Measurements from ENCODE around the gene LOXHD1.

LOXHD1 gene

GRCh38 chr18:46554406-46555080, 102.5 kb downstream of the LOXHD1 start:
- H3K27me3 ChIP-seq (replicated peaks in 2 of 5; ENCODE audit: control insufficient read depth in 4 of 5, insufficient read depth in 5 of 5, low read length in 4 of 5) = no peaks in the 10 kb centered on the region
- 89% methylated on average over 1 of the region's 2 CpGs for WGBS (ENCODE audit: insufficient coverage)
- no peaks in the 10 kb centered on the region for H3K36me3 ChIP-seq (ENCODE audit: control insufficient read depth in 4 of 4, insufficient read depth in 4 of 4, low read length in 3 of 4)
- H3K4me3 ChIP-seq (ENCODE audit: control insufficient read depth in 1 of 7, extremely low read depth in 1 of 7, insufficient read depth in 4 of 7, low read depth in 2 of 7, low read length in 6 of 7) = no peak overlapping the region
- H3K27ac ChIP-seq (ENCODE audit: insufficient read depth in 1 of 2, low read depth in 1 of 2, low read length in 2 of 2, poor library complexity in 1 of 2, severe bottlenecking in 2 of 2) = no peak overlapping the region
- POLR2A ChIA-PET = no interaction called here
- DNase-seq = no peak
- CTCF ChIA-PET = interaction anchor here (1.4 to 5.5 kb wide), 4 partner anchors 13 to 105 kb away, joined by 3 to 75 read pairs (median 18); partner anchors contain the start of gene LOXHD1
- H3K4me1 ChIP-seq (ENCODE audit: control extremely low read depth in 1 of 4, control insufficient read depth in 4 of 4, insufficient read depth in 4 of 4, low read length in 3 of 4) = no peaks in the 10 kb centered on the region
- H3K9me3 ChIP-seq (ENCODE audit: control extremely low read depth in 1 of 5, control insufficient read depth in 4 of 5, insufficient read depth in 2 of 5, low read depth in 1 of 5, low read length in 4 of 5) = no peaks in the 10 kb centered on the region

DNA sequence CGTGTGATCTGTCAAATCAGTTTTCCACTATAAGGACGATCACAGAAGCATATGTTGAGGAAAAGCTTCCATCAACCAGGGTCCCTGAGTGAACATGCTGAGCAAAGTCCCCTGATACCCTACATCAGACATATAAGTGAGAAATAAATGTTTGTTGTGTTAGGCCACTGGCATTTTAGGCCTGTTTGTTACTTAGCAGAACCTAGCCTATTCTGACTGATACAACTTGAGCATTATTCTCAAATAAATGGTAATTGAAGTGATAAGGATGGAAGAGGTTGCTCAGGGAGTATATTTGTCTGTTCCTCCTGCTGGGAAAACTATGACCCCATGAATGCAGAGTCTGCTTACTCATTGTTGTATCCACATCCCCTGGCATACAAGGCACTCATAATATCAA, 106.4 kb downstream of the LOXHD1 start:
- no CpG with 5 or more reads among the region's 2 CpGs for WGBS (ENCODE audit: insufficient coverage)
- no peaks in the 10 kb centered on the region for H3K4me1 ChIP-seq (ENCODE audit: control extremely low read depth in 1 of 4, control insufficient read depth in 4 of 4, insufficient read depth in 4 of 4, low read length in 3 of 4)
- H3K9me3 ChIP-seq (ENCODE audit: control extremely low read depth in 1 of 5, control insufficient read depth in 4 of 5, insufficient read depth in 2 of 5, low read depth in 1 of 5, low read length in 4 of 5) = no peaks in the 10 kb centered on the region
- no peak overlapping the region for H3K27ac ChIP-seq (ENCODE audit: insufficient read depth in 1 of 2, low read depth in 1 of 2, low read length in 2 of 2, poor library complexity in 1 of 2, severe bottlenecking in 2 of 2)
- ChIA-PET POLR2A (no interaction called here), CTCF (no interaction called here)
- no peaks in the 10 kb centered on the region for H3K36me3 ChIP-seq (ENCODE audit: control insufficient read depth in 4 of 4, insufficient read depth in 4 of 4, low read length in 3 of 4)
- peaks cover 0 to 6% (median 2%) of the 10 kb centered on the region in 5 experiments for H3K27me3 ChIP-seq (replicated peaks in 2 of 5; ENCODE audit: control insufficient read depth in 4 of 5, insufficient read depth in 5 of 5, low read length in 4 of 5)
- no peak for DNase-seq
- no peak overlapping the region for H3K4me3 ChIP-seq (ENCODE audit: control insufficient read depth in 1 of 7, extremely low read depth in 1 of 7, insufficient read depth in 4 of 7, low read depth in 2 of 7, low read length in 6 of 7)

DNA sequence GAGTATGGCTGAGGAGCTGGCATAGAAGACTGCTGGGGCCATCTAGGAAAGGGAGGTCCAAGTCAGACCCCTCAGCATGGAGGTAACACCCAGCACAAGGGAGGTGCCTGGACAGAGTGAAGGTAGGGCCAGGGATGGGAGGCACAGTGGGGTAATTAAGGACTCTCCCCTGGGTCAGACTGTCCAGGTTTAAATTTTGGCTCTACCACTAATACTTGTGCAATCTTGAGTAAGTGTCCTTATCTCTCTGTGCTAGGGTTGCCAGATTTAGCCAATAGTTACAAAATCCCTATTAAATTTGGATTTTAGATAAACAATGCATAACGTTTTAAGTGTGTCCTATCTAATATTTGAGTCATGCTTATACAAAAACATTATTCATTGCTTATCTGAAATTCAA, 109.5 kb downstream of the LOXHD1 start:
- POLR2A ChIA-PET = no interaction called here
- DNase-seq = no peak
- CTCF ChIA-PET = no interaction called here
- H3K27me3 ChIP-seq (replicated peaks in 2 of 5; ENCODE audit: control insufficient read depth in 4 of 5, insufficient read depth in 5 of 5, low read length in 4 of 5) = peaks cover 0 to 6% (median 2%) of the 10 kb centered on the region in 5 experiments
- H3K4me3 ChIP-seq (ENCODE audit: control insufficient read depth in 1 of 7, extremely low read depth in 1 of 7, insufficient read depth in 4 of 7, low read depth in 2 of 7, low read length in 6 of 7) = no peak overlapping the region
- no peak overlapping the region for H3K27ac ChIP-seq (ENCODE audit: insufficient read depth in 1 of 2, low read depth in 1 of 2, low read length in 2 of 2, poor library complexity in 1 of 2, severe bottlenecking in 2 of 2)
- H3K36me3 ChIP-seq (ENCODE audit: control insufficient read depth in 4 of 4, insufficient read depth in 4 of 4, low read length in 3 of 4) = no peaks in the 10 kb centered on the region
- no peaks in the 10 kb centered on the region for H3K9me3 ChIP-seq (ENCODE audit: control extremely low read depth in 1 of 5, control insufficient read depth in 4 of 5, insufficient read depth in 2 of 5, low read depth in 1 of 5, low read length in 4 of 5)
- no CpG with 5 or more reads among the region's 1 CpG for WGBS (ENCODE audit: insufficient coverage)
- H3K4me1 ChIP-seq (ENCODE audit: control extremely low read depth in 1 of 4, control insufficient read depth in 4 of 4, insufficient read depth in 4 of 4, low read length in 3 of 4) = no peaks in the 10 kb centered on the region

- H3K27me3 ChIP-seq (replicated peaks in 2 of 5; ENCODE audit: control insufficient read depth in 4 of 5, insufficient read depth in 5 of 5, low read length in 4 of 5) = peaks cover 0 to 7% (median 2%) of the 10 kb centered on the region in 5 experiments
Measured at GRCh38 chr18:46546111-46546640, 110.8 kb downstream of the LOXHD1 start.

GRCh38 chr18:46542545-46542944, 114.5 kb downstream of the LOXHD1 start:
- no peaks in the 10 kb centered on the region for H3K9me3 ChIP-seq (ENCODE audit: control extremely low read depth in 1 of 5, control insufficient read depth in 4 of 5, insufficient read depth in 2 of 5, low read depth in 1 of 5, low read length in 4 of 5)
- H3K36me3 ChIP-seq (ENCODE audit: control insufficient read depth in 4 of 4, insufficient read depth in 4 of 4, low read length in 3 of 4) = no peaks in the 10 kb centered on the region
- no peak for DNase-seq
- H3K4me3 ChIP-seq (ENCODE audit: control insufficient read depth in 1 of 7, extremely low read depth in 1 of 7, insufficient read depth in 4 of 7, low read depth in 2 of 7, low read length in 6 of 7) = no peak overlapping the region
- 86% methylated on average over 4 of the region's 5 CpGs for WGBS (ENCODE audit: insufficient coverage)
- CTCF ChIA-PET = no interaction called here
- no peaks in the 10 kb centered on the region for H3K4me1 ChIP-seq (ENCODE audit: control extremely low read depth in 1 of 4, control insufficient read depth in 4 of 4, insufficient read depth in 4 of 4, low read length in 3 of 4)
- peaks cover 0 to 3% (median 2%) of the 10 kb centered on the region in 5 experiments for H3K27me3 ChIP-seq (replicated peaks in 2 of 5; ENCODE audit: control insufficient read depth in 4 of 5, insufficient read depth in 5 of 5, low read length in 4 of 5)
- no peak overlapping the region for H3K27ac ChIP-seq (ENCODE audit: insufficient read depth in 1 of 2, low read depth in 1 of 2, low read length in 2 of 2, poor library complexity in 1 of 2, severe bottlenecking in 2 of 2)
- POLR2A ChIA-PET = no interaction called here

More at GRCh38 chr18:46546111-46546640, 110.8 kb downstream of the LOXHD1 start:
- no peaks in the 10 kb centered on the region for H3K9me3 ChIP-seq (ENCODE audit: control extremely low read depth in 1 of 5, control insufficient read depth in 4 of 5, insufficient read depth in 2 of 5, low read depth in 1 of 5, low read length in 4 of 5)
- no peak for DNase-seq
- no peak overlapping the region for H3K27ac ChIP-seq (ENCODE audit: insufficient read depth in 1 of 2, low read depth in 1 of 2, low read length in 2 of 2, poor library complexity in 1 of 2, severe bottlenecking in 2 of 2)
- no peaks in the 10 kb centered on the region for H3K4me1 ChIP-seq (ENCODE audit: control extremely low read depth in 1 of 4, control insufficient read depth in 4 of 4, insufficient read depth in 4 of 4, low read length in 3 of 4)
- CTCF ChIA-PET = no interaction called here
- no peak overlapping the region for H3K4me3 ChIP-seq (ENCODE audit: control insufficient read depth in 1 of 7, extremely low read depth in 1 of 7, insufficient read depth in 4 of 7, low read depth in 2 of 7, low read length in 6 of 7)
- POLR2A ChIA-PET = no interaction called here
- H3K36me3 ChIP-seq (ENCODE audit: control insufficient read depth in 4 of 4, insufficient read depth in 4 of 4, low read length in 3 of 4) = no peaks in the 10 kb centered on the region

GRCh38 chr18:46541626-46542189, 115.3 kb downstream of the LOXHD1 start:
- Histone ChIP-seq H3K4me1 (ENCODE audit: control extremely low read depth in 1 of 4, control insufficient read depth in 4 of 4, insufficient read depth in 4 of 4, low read length in 3 of 4) (no peaks in the 10 kb centered on the region), H3K4me3 (ENCODE audit: control insufficient read depth in 1 of 7, extremely low read depth in 1 of 7, insufficient read depth in 4 of 7, low read depth in 2 of 7, low read length in 6 of 7) (no peak overlapping the region), H3K36me3 (ENCODE audit: control insufficient read depth in 4 of 4, insufficient read depth in 4 of 4, low read length in 3 of 4) (no peaks in the 10 kb centered on the region), H3K27me3 (replicated peaks in 2 of 5; ENCODE audit: control insufficient read depth in 4 of 5, insufficient read depth in 5 of 5, low read length in 4 of 5) (peaks cover 0 to 4% (median 0%) of the 10 kb centered on the region in 5 experiments), H3K9me3 (ENCODE audit: control extremely low read depth in 1 of 5, control insufficient read depth in 4 of 5, insufficient read depth in 2 of 5, low read depth in 1 of 5, low read length in 4 of 5) (no peaks in the 10 kb centered on the region), H3K27ac (ENCODE audit: insufficient read depth in 1 of 2, low read depth in 1 of 2, low read length in 2 of 2, poor library complexity in 1 of 2, severe bottlenecking in 2 of 2) (no peak overlapping the region)
- WGBS (ENCODE audit: insufficient coverage) = 82% methylated on average over 3 of the region's 7 CpGs
- ChIA-PET CTCF (no interaction called here), POLR2A (no interaction called here)
- no peak for DNase-seq

- CTCF ChIA-PET = no interaction called here
- no peaks in the 10 kb centered on the region for H3K36me3 ChIP-seq (ENCODE audit: control insufficient read depth in 4 of 4, insufficient read depth in 4 of 4, low read length in 3 of 4)
- H3K4me1 ChIP-seq (ENCODE audit: control extremely low read depth in 1 of 4, control insufficient read depth in 4 of 4, insufficient read depth in 4 of 4, low read length in 3 of 4) = no peaks in the 10 kb centered on the region
- no peak overlapping the region for H3K27ac ChIP-seq (ENCODE audit: insufficient read depth in 1 of 2, low read depth in 1 of 2, low read length in 2 of 2, poor library complexity in 1 of 2, severe bottlenecking in 2 of 2)
- DNase-seq = no peak
- peaks cover 0 to 4% (median 0%) of the 10 kb centered on the region in 5 experiments for H3K27me3 ChIP-seq (replicated peaks in 2 of 5; ENCODE audit: control insufficient read depth in 4 of 5, insufficient read depth in 5 of 5, low read length in 4 of 5)
- 95% methylated on average over 2 of the region's 3 CpGs for WGBS (ENCODE audit: insufficient coverage)
- H3K9me3 ChIP-seq (ENCODE audit: control extremely low read depth in 1 of 5, control insufficient read depth in 4 of 5, insufficient read depth in 2 of 5, low read depth in 1 of 5, low read length in 4 of 5) = no peaks in the 10 kb centered on the region
- no peak overlapping the region for H3K4me3 ChIP-seq (ENCODE audit: control insufficient read depth in 1 of 7, extremely low read depth in 1 of 7, insufficient read depth in 4 of 7, low read depth in 2 of 7, low read length in 6 of 7)
- POLR2A ChIA-PET = no interaction called here
Measured at GRCh38 chr18:46538376-46538775, 118.6 kb downstream of the LOXHD1 start.
